BJ (cell line): ENCODE measurements around the gene PIP4K2A. TPM values are rescaled to one million over a fixed set of nuclear protein-coding genes. Genes with fewer than 3 reads are reported as not detected.

ENCODE experiments used
- CTCF ChIA-PET: fragments of 350-600 bp; formaldehyde crosslinking; extraction: SDS; loops from one replicate; lab custom pipeline; 2021; ENCODE audit warnings: antibody characterized with exemption, inconsistent platforms; lab: Yijun Ruan, JAX
- POLR2A ChIA-PET: fragments of 300-600 bp; sonication (Branson Sonifier 250); formaldehyde crosslinking; extraction: SDS; loops from one replicate; lab custom pipeline; 2021; ENCODE audit warnings: antibody characterized with exemption; lab: Charles Lee
- DNase-seq: peaks from one replicate; pipeline ENCODE4 v3.0.0-alpha.2; 2011; ENCODE audit warnings: low read depth
- H3K27me3 ChIP-seq: 2 replicates; pipeline ENCODE4 v1.6.0; 2011; ENCODE audit warnings: low read length; ENCODE audit not compliant: control insufficient read depth, insufficient read depth
- H3K36me3 ChIP-seq: 2 replicates; pipeline ENCODE4 v1.5.1; 2011; ENCODE audit warnings: low read length; ENCODE audit not compliant: control insufficient read depth, insufficient read depth
- H3K4me3 ChIP-seq: 2 replicates; pipeline ENCODE4 v1.5.1; 2011; ENCODE audit warnings: low read depth, mild to moderate bottlenecking, control low read depth, low read length
- polyA plus RNA-seq: library from polyadenylated mRNA; depleted of rRNA; stranded (reverse); fragments of >200 nt; gene quantifications from 2 replicates; pipeline ENCODE4 v1.2.3, GENCODE V29; 2011
- TF ChIP-seq, protein P1 (sequence below): IDR thresholded peaks from 2 replicates; pipeline ENCODE4 v1.5.1; 2011; ENCODE audit warnings: low read depth, mild to moderate bottlenecking, control low read depth, inconsistent platforms, low read length, moderate library complexity; ENCODE audit not compliant: insufficient read depth

PIP4K2A gene
- polyA plus RNA-seq, 1 experiment = 17.3 TPM

DNA sequence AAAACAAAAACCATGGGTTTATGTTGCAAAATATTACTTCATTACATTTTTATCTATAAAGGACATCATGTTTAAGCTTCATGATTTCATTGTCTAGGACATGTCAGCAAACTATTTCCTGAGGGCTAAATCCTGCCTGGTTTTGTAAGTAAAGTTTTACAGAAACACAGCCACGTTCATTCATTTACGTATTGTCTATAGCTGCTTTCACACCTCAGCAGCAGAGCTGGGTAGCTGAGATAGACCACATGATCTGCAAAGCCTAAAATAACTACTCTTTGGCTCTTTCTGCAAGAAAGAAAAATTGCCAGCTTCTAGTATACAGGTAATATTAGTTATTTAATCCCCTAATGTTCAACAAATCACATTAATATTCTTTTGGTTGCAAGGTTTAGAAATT, 12.7 kb upstream of the PIP4K2A start:
- Histone ChIP-seq H3K36me3 (no peaks in the 10 kb centered on the region), H3K4me3 (no peak overlapping the region), H3K27me3 (peaks cover 9% of the 10 kb centered on the region)
- TF ChIP-seq, protein P1, sequence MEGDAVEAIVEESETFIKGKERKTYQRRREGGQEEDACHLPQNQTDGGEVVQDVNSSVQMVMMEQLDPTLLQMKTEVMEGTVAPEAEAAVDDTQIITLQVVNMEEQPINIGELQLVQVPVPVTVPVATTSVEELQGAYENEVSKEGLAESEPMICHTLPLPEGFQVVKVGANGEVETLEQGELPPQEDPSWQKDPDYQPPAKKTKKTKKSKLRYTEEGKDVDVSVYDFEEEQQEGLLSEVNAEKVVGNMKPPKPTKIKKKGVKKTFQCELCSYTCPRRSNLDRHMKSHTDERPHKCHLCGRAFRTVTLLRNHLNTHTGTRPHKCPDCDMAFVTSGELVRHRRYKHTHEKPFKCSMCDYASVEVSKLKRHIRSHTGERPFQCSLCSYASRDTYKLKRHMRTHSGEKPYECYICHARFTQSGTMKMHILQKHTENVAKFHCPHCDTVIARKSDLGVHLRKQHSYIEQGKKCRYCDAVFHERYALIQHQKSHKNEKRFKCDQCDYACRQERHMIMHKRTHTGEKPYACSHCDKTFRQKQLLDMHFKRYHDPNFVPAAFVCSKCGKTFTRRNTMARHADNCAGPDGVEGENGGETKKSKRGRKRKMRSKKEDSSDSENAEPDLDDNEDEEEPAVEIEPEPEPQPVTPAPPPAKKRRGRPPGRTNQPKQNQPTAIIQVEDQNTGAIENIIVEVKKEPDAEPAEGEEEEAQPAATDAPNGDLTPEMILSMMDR = no peak
- no peak for DNase-seq
- CTCF ChIA-PET = interaction anchor here (0.6 to 1.3 kb wide), 2 partner anchors 9 to 154 kb away, joined by 4 read pairs; no protein-coding TSS in a partner anchor
- POLR2A ChIA-PET = no interaction called here

DNA sequence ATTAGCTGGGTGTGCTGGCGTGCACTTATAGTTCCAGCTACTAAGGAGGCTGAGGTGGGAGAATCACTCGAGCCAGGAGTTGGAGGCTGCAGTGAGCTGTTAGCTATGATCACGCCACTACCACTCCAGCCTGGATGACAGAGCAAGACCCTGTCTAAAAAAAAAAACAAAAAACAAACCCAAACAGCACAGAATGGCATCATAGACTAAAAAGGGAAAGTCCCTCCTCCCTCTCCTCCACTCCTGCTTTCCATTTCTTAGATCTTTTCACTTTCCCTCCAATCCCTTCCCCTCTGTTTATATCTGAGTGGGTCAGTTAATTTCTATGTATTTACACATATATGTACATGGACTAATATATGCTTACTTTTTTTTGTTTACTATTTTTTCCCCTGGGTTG, 10.4 kb upstream of the PIP4K2A start:
- CTCF ChIA-PET = no interaction called here

DNA sequence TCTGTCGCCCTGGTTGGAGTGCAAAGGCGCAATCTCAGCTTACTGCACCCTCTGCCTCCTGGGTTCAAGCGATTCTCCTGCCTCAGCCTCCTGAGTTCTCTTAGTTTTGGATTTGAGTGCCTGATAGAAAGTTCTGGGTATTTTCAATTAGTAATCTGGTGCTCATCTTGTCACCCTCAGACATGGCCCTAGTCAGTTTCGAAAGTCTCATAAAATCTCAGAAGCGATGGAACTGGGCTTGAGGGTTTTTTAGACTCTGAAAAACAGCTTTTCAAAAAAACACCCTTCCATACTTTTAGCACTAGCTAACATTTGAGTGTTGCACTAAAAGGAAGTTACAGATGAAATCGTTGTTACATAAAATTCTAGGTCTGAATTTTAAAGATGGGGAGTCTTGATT, 9.4 kb upstream of the PIP4K2A start:
- CTCF ChIA-PET = no interaction called here
- TF ChIP-seq, protein P1 = no peak
- POLR2A ChIA-PET = no interaction called here
- H3K27me3 ChIP-seq = peaks cover 9% of the 10 kb centered on the region
- H3K4me3 ChIP-seq = no peak overlapping the region
- no peaks in the 10 kb centered on the region for H3K36me3 ChIP-seq
- DNase-seq = no peak

More for the DNA sequence above, 10.4 kb upstream of the PIP4K2A start:
- POLR2A ChIA-PET = no interaction called here
- Histone ChIP-seq H3K36me3 (no peaks in the 10 kb centered on the region), H3K27me3 (peaks cover 9% of the 10 kb centered on the region), H3K4me3 (no peak overlapping the region)
- DNase-seq = no peak
- TF ChIP-seq, protein P1 = no peak

DNA sequence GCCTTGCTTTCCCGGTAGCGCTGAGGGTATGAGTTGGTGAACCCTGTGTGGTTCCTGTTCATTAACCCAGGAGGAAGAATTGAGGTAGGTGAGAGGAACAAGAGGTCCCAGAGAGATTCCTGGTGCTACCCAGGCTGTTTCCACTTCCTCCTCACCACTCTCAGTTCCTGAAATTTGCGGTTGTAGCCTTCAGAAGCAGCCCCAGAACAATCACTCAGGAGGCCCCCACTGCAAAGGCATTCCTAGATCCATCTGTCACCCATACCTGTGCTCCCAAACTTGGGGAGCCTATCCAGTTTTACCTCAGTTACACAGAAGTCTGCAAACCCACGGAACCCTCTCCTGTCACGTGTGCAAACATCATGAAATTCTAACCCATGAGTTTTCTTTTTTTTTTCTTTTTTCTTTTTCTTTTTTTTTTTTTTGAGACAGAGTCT, 9.0 kb upstream of the PIP4K2A start:
- H3K36me3 ChIP-seq = no peaks in the 10 kb centered on the region
- TF ChIP-seq, protein P1 = no peak
- ChIA-PET POLR2A (no interaction called here), CTCF (no interaction called here)
- no peak for DNase-seq
- H3K27me3 ChIP-seq = peaks cover 9% of the 10 kb centered on the region
- no peak overlapping the region for H3K4me3 ChIP-seq

DNA sequence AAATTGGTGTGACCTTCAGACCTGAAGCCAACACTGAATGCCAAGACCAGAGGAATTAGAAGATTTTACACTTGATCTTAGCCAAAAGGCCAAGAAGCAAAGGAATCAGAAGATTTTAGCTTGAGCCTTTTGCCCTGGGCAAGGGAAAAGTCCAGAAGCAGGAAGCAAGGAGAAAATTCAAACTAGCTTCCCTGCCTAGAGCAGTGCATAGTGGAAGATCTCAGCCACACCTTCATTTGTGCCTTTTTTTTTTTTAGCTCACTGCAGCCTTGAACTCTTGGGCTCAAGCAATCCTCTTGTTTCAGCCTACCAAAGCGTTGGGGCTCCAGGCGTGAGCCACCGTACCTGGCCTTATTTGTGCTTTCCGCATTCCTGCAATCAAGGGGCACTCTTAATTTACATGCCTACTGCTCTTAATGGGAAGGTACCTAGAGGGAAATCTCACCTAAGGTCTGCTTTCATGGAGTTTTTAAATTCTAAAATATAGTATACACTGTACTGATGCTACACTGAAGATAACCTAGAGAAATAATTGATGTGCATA, 8.3 kb upstream of the PIP4K2A start:
- peaks cover 9% of the 10 kb centered on the region for H3K27me3 ChIP-seq
- no peaks in the 10 kb centered on the region for H3K36me3 ChIP-seq
- TF ChIP-seq, protein P1 = no peak
- CTCF ChIA-PET = interaction anchor here (0.9 kb wide), 1 partner anchor 13 kb away, joined by 3 read pairs; no protein-coding TSS in a partner anchor
- H3K4me3 ChIP-seq = no peak overlapping the region
- no peak for DNase-seq
- POLR2A ChIA-PET = no interaction called here
